ENCODE data around the gene HOXB13.

HOXB13 gene

DNA sequence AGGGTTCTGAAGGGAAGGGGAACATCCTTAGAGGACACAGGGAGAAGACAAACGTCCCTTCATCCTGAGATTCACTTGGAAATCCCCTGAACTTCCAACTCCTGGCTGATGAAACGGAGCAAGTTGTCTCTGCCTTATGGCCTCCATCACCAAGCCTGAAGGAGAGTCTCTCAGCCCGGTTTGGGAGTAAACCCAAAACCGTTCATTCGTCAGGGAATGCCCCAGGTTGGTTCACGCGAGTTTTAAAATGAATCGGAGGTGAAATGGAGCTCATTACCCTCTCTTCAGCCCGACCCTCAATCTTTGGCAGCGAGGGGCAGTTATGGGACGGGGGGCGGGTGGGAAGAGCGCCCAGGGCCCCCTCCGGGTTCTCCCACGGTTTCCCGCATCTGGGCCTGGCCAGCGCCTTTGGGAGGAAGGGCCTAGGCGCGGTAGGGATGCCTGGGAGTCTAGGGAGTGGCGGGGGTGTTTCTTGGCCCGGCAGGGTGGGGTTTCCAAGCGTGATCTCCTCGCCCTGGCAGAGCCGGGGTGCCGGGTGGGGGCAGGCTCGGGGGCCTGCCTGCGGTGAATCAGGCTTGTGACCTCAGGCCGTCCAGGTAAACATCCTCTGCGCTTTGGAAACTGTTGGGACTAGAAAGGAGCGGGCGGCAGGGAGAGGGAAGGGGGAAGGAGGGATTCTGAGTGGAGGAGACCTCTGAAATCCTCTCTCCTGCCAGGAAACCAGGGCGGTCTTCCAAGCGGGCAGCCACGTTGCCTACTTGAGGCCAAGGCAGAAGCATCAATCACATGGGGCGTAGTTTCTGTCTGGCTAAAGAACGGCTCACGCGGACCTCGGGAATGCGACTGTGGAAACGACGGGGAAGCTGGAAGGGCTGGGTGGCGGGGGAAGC, 24.1 kb upstream of the HOXB13 start:
- no peak for DNase-seq

DNA sequence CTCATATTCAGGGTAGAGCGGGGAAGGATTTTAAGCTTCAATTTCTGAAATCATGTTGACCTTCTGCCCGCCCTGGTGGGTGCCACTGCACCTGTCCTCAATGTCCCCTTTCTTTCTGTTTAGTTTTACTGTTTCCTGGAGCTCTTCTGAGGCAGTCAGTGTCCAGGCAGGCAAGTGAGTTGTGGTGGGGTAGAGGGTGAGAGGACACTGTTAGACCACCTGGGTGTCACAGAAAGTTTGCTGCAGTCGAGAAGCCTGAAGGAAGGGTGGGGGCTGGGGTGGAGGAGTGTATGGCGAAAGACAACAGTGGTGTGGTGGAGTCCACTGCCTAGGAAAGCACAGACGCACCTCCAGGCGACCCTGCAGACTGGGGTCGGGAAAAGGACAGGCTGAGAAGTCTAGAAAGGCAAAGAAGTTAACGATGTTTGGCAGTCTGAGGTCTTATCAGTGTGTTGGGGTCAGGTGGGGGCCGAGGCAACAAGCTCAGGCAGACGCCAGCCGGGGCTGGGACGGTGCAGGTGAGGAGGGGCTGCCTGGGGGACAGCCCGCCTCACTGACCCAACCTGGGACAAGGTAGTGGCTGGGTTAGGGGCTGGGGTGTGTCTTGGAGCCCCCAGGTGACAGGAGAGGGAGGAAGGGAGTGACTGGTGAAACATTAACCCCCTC, 23.3 kb upstream of the HOXB13 start:
- H3K27ac Mint-ChIP-seq: no peak overlapping the region
- ATAC-seq (no peak), DNase-seq (no peak)
- H3K36me3 Mint-ChIP-seq (ENCODE audit: low read depth): no peaks in the 10 kb centered on the region
- peaks cover 6% of the 10 kb centered on the region for H3K4me1 Mint-ChIP-seq
- H3K27me3 Mint-ChIP-seq: peaks cover 80% of the 10 kb centered on the region
- H3K9me3 Mint-ChIP-seq: no peaks in the 10 kb centered on the region
- no peak overlapping the region for H3K4me3 Mint-ChIP-seq

More for the DNA sequence above, 24.1 kb upstream of the HOXB13 start:
- Mint-ChIP-seq H3K9me3 (no peaks in the 10 kb centered on the region), H3K36me3 (ENCODE audit: low read depth) (no peaks in the 10 kb centered on the region), H3K4me3 (no peak overlapping the region), H3K4me1 (peaks cover 6% of the 10 kb centered on the region), H3K27me3 (peaks cover 82% of the 10 kb centered on the region), H3K27ac (no peak overlapping the region)
- no peak for ATAC-seq

GRCh38 chr17:48751172-48751571, 22.6 kb upstream of the HOXB13 start:
- Mint-ChIP-seq H3K4me1 (peaks cover 9% of the 10 kb centered on the region), H3K27ac (no peak overlapping the region), H3K36me3 (ENCODE audit: low read depth) (no peaks in the 10 kb centered on the region), H3K9me3 (no peaks in the 10 kb centered on the region), H3K27me3 (peaks cover 81% of the 10 kb centered on the region), H3K4me3 (no peak overlapping the region)
- ATAC-seq (no peak), DNase-seq (no peak)

DNA sequence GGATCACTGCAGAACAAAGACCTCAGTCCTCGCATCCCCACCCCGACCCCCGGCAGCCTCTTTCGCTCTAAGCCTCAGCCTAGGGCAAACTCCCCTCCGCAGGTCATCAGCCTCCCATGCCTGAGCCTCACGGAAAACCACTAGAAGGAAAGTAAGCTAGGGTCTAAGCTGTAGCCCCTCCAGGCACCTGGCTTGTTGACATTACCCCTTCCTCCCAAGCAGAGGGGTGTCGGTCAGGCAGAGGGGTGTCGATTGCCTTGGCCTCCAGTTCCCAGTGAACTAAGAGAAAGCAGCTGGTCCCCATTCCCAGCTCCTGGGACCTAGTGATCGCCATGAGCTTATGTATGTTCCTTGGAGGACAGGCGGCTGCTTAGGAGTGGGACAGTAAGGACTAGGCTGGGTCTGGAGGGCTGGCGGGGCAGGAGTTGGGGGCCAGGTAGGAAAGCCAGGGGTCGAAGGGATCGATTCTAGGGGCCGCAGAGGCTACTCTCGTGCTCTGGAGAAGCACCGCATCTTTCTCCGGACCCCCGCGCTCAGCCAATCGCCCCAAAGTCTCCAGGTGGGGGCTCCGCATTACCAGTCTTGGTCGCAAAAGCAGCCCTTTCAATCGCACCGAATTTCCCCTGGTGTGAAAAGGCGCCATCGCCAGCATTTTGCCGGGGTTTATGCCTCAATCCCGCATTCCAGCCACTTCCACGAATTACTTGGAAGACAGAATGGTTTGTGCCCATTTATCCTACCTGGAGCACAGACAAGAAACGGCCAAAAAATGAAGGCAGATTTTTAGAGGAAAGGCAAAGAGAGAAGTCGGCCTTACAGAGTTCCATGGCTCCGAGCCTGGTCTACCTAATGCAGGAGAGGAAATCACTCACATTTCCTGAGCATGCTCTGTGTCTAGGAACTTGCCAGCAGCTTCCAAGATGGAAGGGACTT, 21.3 kb upstream of the HOXB13 start:
- H3K4me1 Mint-ChIP-seq: peaks cover 7% of the 10 kb centered on the region
- no peak overlapping the region for H3K4me3 Mint-ChIP-seq
- H3K27me3 Mint-ChIP-seq: peaks cover 82% of the 10 kb centered on the region
- ATAC-seq (no peak), DNase-seq (no peak)
- no peaks in the 10 kb centered on the region for H3K36me3 Mint-ChIP-seq (ENCODE audit: low read depth)
- no peak overlapping the region for H3K27ac Mint-ChIP-seq
- H3K9me3 Mint-ChIP-seq: no peaks in the 10 kb centered on the region

DNA sequence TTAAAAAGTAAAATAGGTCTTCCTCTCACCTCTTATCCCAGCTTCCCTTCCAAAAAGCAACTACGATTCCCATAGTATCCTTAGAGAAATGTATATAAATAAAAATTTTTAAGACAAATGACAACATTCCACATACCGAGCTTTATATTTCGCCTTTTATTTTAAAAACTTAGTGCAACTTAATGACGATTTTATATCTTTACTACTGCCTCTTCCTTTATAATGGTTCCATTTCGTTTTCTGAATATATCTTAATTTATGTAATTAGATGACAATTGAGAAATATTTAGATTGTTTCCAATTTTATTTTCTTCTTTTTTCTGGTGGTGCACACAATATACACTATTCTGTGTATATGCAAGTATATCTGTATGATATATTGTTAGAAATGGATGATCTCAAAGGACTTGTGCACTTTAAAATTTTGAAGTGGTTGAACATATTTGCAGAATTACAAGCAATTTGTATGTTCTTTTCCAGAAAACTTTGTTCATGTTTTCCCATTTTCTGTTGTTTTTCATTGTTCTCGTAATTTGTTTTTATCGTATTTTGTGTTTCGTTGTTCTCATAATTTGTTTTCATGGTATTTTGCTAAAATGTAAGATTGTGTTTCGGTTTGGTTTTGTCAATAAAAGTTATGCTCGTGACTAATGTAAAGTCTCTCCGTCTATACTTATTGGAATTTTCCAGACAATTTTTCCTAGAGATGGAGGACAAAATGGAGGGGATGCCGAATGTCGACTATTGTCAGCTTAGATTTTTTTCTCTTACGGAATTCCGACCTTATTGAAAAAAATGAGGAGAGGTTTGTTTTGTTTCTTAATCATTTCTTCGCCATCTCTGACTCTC, 20.4 kb upstream of the HOXB13 start:
- no peak overlapping the region for H3K27ac Mint-ChIP-seq
- no peaks in the 10 kb centered on the region for H3K9me3 Mint-ChIP-seq
- peaks cover 3% of the 10 kb centered on the region for H3K4me1 Mint-ChIP-seq
- peaks cover 80% of the 10 kb centered on the region for H3K27me3 Mint-ChIP-seq
- ATAC-seq (no peak), DNase-seq (no peak)
- H3K4me3 Mint-ChIP-seq: no peak overlapping the region
- H3K36me3 Mint-ChIP-seq (ENCODE audit: low read depth): no peaks in the 10 kb centered on the region

DNA sequence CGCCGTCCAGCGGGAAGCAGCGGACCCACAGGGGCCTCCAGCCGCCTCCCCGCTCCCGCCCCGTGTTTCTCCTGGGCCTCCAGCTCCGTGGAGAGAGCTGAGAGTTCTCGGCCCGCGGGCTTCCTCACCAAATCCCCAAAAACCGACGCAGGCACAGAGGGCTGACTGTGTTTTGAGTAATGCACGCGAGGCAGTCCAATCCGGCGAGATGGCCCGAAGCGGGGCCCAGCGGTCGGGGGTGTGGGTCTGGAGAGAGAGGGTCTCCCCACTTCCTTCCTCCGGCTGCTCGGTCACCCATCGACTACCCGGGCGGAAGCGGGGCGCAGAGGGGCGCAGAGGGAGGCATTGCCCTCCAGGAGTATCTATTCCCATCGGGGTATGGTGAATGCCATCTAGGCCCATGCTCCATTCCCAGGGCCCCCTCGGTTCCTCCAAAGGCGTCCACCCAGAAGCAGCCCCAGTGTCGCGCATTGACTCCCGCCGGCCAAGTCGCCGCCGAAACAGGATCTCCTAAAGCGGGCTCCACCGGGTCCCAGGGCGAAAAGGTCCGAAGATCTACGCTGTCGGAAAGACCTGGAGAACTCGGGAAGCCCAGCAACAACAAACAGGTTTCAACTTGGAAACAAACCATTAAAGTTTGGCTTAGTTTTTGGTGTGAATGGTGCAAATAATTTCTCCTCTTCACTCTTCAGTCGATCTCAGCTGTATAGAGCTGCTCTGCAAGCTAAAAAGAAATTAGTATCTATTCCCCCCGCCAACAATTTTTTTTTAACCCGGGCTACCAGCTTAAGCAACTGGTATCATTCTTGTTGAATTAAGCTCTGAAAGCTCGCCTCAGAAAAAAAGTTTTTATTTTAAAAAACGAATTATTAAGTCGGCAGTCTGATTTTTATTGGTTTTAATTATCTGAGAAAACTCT, 19.2 kb upstream of the HOXB13 start:
- DNase-seq (no peak), ATAC-seq (no peak)
- H3K27ac Mint-ChIP-seq: no peak overlapping the region
- no peak overlapping the region for H3K4me3 Mint-ChIP-seq
- H3K27me3 Mint-ChIP-seq: peaks cover 80% of the 10 kb centered on the region
- H3K9me3 Mint-ChIP-seq: no peaks in the 10 kb centered on the region
- peaks cover 3% of the 10 kb centered on the region for H3K4me1 Mint-ChIP-seq
- H3K36me3 Mint-ChIP-seq (ENCODE audit: low read depth): no peaks in the 10 kb centered on the region

DNA sequence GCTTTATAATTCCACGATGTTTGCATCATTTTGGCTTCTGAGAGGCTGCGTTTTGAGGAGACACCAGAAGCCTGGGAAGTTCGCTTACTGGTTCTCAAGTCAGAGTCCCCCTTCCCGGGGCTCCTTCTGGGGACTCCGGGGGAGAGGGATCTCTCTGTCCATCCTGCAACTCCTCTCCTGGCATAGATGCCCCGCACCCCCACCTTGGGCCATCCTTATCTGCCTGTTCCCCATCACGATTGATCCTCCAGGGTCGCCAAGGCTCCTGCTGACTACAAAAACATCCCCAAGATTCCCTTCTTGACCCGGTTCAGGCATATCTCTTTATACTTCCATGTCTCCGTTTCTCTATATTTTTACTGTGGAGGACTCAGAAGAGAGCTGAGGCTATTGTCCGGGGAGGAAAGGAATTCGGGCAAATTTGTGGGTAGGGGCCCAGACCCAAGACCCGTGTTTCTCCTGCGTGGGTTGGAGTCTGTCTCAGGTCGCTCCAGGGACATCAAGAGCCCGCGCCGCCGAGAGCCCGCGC, 18.4 kb upstream of the HOXB13 start:
- Mint-ChIP-seq H3K27ac (no peak overlapping the region), H3K4me3 (no peak overlapping the region), H3K9me3 (no peaks in the 10 kb centered on the region), H3K27me3 (peaks cover 82% of the 10 kb centered on the region), H3K36me3 (ENCODE audit: low read depth) (no peaks in the 10 kb centered on the region), H3K4me1 (peaks cover 3% of the 10 kb centered on the region)
- ATAC-seq (no peak), DNase-seq (no peak)

- H3K36me3 Mint-ChIP-seq (ENCODE audit: low read depth): no peaks in the 10 kb centered on the region
- H3K4me3 Mint-ChIP-seq: no peak overlapping the region
- ATAC-seq (no peak), DNase-seq (no peak)
- H3K9me3 Mint-ChIP-seq: no peaks in the 10 kb centered on the region
- peaks cover 83% of the 10 kb centered on the region for H3K27me3 Mint-ChIP-seq
- peaks cover 3% of the 10 kb centered on the region for H3K4me1 Mint-ChIP-seq
- no peak overlapping the region for H3K27ac Mint-ChIP-seq
Measured at GRCh38 chr17:48745381-48746275, 17.1 kb upstream of the HOXB13 start.

GRCh38 chr17:48740537-48740936, 12.0 kb upstream of the HOXB13 start:
- no peak for DNase-seq
- H3K9me3 Mint-ChIP-seq: no peaks in the 10 kb centered on the region
- no peak overlapping the region for H3K27ac Mint-ChIP-seq
- no peak for ATAC-seq
- peaks cover 95% of the 10 kb centered on the region for H3K27me3 Mint-ChIP-seq
- no peak overlapping the region for H3K4me3 Mint-ChIP-seq
- H3K36me3 Mint-ChIP-seq (ENCODE audit: low read depth): no peaks in the 10 kb centered on the region
- H3K4me1 Mint-ChIP-seq: peaks cover 6% of the 10 kb centered on the region

- Mint-ChIP-seq H3K4me3 (no peak overlapping the region), H3K36me3 (ENCODE audit: low read depth) (no peaks in the 10 kb centered on the region), H3K27ac (no peak overlapping the region), H3K4me1 (peaks cover 10% of the 10 kb centered on the region), H3K27me3 (peaks cover 97% of the 10 kb centered on the region), H3K9me3 (no peaks in the 10 kb centered on the region)
- ATAC-seq (no peak), DNase-seq (no peak)
Measured at GRCh38 chr17:48738803-48739526, 10.4 kb upstream of the HOXB13 start.

DNA sequence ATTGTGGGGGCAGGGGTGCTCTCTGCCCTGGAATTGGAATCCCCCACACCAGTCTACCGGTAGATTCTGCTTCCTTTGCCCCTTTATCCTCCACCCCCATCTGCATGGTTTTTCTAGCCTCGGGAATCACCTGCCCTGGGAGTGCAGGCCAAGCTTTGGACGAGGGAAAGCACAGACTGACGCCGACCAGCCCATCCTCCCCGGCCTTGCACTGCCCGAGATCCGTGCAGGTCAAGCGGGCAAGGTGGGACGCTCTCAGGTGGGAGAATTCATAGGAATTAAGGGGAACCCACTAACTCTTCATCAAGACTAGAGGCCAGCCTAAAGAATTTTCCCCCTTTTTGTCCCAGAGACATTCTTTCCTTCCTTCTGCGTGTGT, 9.9 kb upstream of the HOXB13 start:
- DNase-seq (no peak), ATAC-seq (no peak)
- Mint-ChIP-seq H3K27ac (no peak overlapping the region), H3K4me3 (no peak overlapping the region), H3K4me1 (peaks cover 15% of the 10 kb centered on the region), H3K36me3 (ENCODE audit: low read depth) (no peaks in the 10 kb centered on the region), H3K27me3 (peaks cover 97% of the 10 kb centered on the region), H3K9me3 (no peaks in the 10 kb centered on the region)

Data from activated naive CD8-positive, alpha-beta T cell treated with anti-CD3 and anti-CD28 coated beads, Interleukin-2, amount 50 U/mL, for 24 hours (primary cell).